ENCODE measurements around the gene BCR. TPM values are rescaled to one million over a fixed set of nuclear protein-coding genes. Genes with fewer than 3 reads are reported as not detected.

Gene BCR
- total RNA-seq, 1 experiment from 2014 or later = 129 TPM

DNA sequence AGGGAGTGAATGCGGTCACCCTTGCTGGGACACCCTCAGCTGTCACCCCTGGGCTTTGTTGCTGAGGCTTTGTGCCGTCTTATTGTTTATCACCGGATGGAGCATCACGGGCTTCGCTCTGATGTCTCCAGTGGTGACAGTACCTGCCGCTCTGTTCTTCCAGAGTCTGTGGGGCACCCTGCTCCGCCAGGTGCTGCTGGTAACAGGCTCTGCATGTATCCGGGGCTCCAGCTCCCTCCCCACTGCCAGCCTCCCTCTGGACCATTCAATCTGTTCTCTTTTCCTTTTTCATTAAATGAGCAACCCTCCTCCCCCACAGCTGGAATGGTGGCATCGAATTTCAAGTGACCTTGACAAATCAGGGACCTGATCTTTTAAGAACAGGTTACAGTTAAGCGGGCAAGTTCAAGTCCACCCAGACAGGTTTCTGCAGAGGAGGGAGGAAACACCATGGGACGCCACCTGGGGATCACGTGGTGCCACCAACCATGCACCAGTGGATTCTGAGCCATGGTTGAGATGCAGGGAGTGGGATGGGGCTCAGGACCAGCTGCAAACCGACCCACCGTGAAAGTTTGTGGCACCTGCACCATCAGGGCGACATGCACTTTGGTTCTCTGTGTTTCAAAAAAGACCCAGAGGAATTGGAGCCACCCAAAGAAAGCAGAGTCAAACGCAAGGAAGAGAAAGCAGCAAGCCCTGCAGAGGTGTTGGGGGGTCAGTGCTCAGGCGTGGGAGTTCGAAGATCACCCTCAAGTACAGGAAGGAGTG, 89.3 kb downstream of the BCR start:
- POLR2A ChIA-PET = interaction anchor here (1.0 to 1.3 kb wide), 3 partner anchors 12 to 50 kb away, joined by 3 to 4 read pairs (median 4); no protein-coding TSS in a partner anchor
- no peak for TF ChIP-seq ZNF263 (CRISPR knock-in tag; IDR thresholded peaks at IDR 0.05; ENCODE audit: low read depth)
- TF ChIP-seq ETV6 (CRISPR knock-in tag; IDR thresholded peaks at IDR 0.05) = 0 out of 2 replicates have a peak, but pooled peaks have one; percentile 36
- TF ChIP-seq, protein P1, sequence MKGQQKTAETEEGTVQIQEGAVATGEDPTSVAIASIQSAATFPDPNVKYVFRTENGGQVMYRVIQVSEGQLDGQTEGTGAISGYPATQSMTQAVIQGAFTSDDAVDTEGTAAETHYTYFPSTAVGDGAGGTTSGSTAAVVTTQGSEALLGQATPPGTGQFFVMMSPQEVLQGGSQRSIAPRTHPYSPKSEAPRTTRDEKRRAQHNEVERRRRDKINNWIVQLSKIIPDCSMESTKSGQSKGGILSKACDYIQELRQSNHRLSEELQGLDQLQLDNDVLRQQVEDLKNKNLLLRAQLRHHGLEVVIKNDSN (CRISPR knock-in tag; IDR thresholded peaks at IDR 0.05) = peak; percentile 86
- Mint-ChIP-seq H3K4me1 (peaks cover 45% of the 10 kb centered on the region), H3K36me3 (peaks cover 47% of the 10 kb centered on the region), H3K27ac (peak overlapping the region; percentile 90), H3K4me3 (peak overlapping the region; percentile 28; the same call in 1 of the 2 replicates), H3K27me3 (ENCODE audit: low read depth) (no peaks in the 10 kb centered on the region), H3K9me3 (no peaks in the 10 kb centered on the region)
- DNase-seq (ENCODE audit: low spot score) = peak; percentile 54
- CTCF ChIA-PET = interaction anchor here (0.7 to 4.6 kb wide), 17 partner anchors 9 to 311 kb away, joined by 3 to 47 read pairs (median 7); partner anchors contain the start of gene BCR
- peak; percentile 61 for ATAC-seq

GRCh38 chr22:23270212-23270733, 90.0 kb downstream of the BCR start:
- H3K4me3 Mint-ChIP-seq = no peak overlapping the region
- DNase-seq (ENCODE audit: low spot score) = no peak
- no peaks in the 10 kb centered on the region for H3K27me3 Mint-ChIP-seq (ENCODE audit: low read depth)
- POLR2A ChIA-PET = interaction anchor here (1.0 to 1.3 kb wide), 2 partner anchors 12 to 51 kb away, joined by 3 to 4 read pairs; no protein-coding TSS in a partner anchor
- peak overlapping the region; percentile 90; the same call in 1 of the 2 replicates for H3K27ac Mint-ChIP-seq
- H3K9me3 Mint-ChIP-seq = no peaks in the 10 kb centered on the region
- CTCF ChIA-PET = interaction anchor here (0.7 to 4.6 kb wide), 17 partner anchors 10 to 311 kb away, joined by 3 to 47 read pairs (median 7); partner anchors contain the start of gene BCR
- H3K4me1 Mint-ChIP-seq = peaks cover 45% of the 10 kb centered on the region
- peak; percentile 43 for ATAC-seq
- peaks cover 45% of the 10 kb centered on the region for H3K36me3 Mint-ChIP-seq
- no peak for TF ChIP-seq MYBL2 (CRISPR knock-in tag; IDR thresholded peaks at IDR 0.05)
- TF ChIP-seq, protein P2, sequence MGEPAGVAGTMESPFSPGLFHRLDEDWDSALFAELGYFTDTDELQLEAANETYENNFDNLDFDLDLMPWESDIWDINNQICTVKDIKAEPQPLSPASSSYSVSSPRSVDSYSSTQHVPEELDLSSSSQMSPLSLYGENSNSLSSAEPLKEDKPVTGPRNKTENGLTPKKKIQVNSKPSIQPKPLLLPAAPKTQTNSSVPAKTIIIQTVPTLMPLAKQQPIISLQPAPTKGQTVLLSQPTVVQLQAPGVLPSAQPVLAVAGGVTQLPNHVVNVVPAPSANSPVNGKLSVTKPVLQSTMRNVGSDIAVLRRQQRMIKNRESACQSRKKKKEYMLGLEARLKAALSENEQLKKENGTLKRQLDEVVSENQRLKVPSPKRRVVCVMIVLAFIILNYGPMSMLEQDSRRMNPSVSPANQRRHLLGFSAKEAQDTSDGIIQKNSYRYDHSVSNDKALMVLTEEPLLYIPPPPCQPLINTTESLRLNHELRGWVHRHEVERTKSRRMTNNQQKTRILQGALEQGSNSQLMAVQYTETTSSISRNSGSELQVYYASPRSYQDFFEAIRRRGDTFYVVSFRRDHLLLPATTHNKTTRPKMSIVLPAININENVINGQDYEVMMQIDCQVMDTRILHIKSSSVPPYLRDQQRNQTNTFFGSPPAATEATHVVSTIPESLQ (CRISPR knock-in tag; IDR thresholded peaks at IDR 0.05) = no peak
- TF ChIP-seq ZNF138 (CRISPR knock-in tag; conservative IDR thresholded peaks at IDR 0.05) = no peak
- no peak for TF ChIP-seq CREM (CRISPR knock-in tag; IDR thresholded peaks at IDR 0.05)
- no peak for TF ChIP-seq SMAD4 (CRISPR knock-in tag; IDR thresholded peaks at IDR 0.05)
- no peak for TF ChIP-seq FOXP4 (CRISPR knock-in tag; IDR thresholded peaks at IDR 0.05)
- TF ChIP-seq, protein P1 (CRISPR knock-in tag; IDR thresholded peaks at IDR 0.05) = no peak
- TF ChIP-seq GTF2I (CRISPR knock-in tag; conservative IDR thresholded peaks at IDR 0.05) = no peak
- TF ChIP-seq, protein P3, sequence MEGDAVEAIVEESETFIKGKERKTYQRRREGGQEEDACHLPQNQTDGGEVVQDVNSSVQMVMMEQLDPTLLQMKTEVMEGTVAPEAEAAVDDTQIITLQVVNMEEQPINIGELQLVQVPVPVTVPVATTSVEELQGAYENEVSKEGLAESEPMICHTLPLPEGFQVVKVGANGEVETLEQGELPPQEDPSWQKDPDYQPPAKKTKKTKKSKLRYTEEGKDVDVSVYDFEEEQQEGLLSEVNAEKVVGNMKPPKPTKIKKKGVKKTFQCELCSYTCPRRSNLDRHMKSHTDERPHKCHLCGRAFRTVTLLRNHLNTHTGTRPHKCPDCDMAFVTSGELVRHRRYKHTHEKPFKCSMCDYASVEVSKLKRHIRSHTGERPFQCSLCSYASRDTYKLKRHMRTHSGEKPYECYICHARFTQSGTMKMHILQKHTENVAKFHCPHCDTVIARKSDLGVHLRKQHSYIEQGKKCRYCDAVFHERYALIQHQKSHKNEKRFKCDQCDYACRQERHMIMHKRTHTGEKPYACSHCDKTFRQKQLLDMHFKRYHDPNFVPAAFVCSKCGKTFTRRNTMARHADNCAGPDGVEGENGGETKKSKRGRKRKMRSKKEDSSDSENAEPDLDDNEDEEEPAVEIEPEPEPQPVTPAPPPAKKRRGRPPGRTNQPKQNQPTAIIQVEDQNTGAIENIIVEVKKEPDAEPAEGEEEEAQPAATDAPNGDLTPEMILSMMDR (IDR thresholded peaks at IDR 0.05) = no peak
- TF ChIP-seq MXD4 (CRISPR knock-in tag; IDR thresholded peaks at IDR 0.05; ENCODE audit: borderline replicate concordance) = no peak
- TF ChIP-seq FOXK1 (CRISPR knock-in tag; IDR thresholded peaks at IDR 0.05) = no peak

Data from WTC11 (cell line).